ENCODE data around the gene ACSBG1. TPM values are rescaled to one million over a fixed set of nuclear protein-coding genes. Genes with fewer than 3 reads are reported as not detected.

ACSBG1 gene
- total RNA-seq, 1 experiment from 2014 or later: 1.2 TPM

- ChIA-PET POLR2A (ENCODE audit: unreplicated experiment) (interaction anchor here (0.6 kb wide), 1 partner anchor 20 kb away, joined by 18 read pairs; no protein-coding TSS in a partner anchor), CTCF (interaction anchor here (0.6 to 4.0 kb wide), 5 partner anchors 23 to 295 kb away, joined by 3 to 17 read pairs (median 4); partner anchors contain the start of gene SKIC8)
- Histone ChIP-seq H4K20me1 (ENCODE audit: insufficient read depth) (no peaks in the 10 kb centered on the region), H2AFZ (no peak overlapping the region), H3K79me2 (ENCODE audit: low read depth) (no peaks in the 10 kb centered on the region), H3K27me3 (ENCODE audit: insufficient read depth, low read depth) (no peaks in the 10 kb centered on the region), H3K4me3 (no peak overlapping the region), H3K36me3 (ENCODE audit: low read depth) (no peaks in the 10 kb centered on the region), H3K4me1 (replicated peaks; ENCODE audit: insufficient read depth) (0 out of 2 replicates have a peak, but pooled peaks cover 3% of the 10 kb centered on the region), H3K4me2 (no peak overlapping the region), H3F3A (ENCODE audit: insufficient read depth, low read depth) (no peaks in the 10 kb centered on the region), H3K9me3 (ENCODE audit: insufficient read depth, low read depth) (no peaks in the 10 kb centered on the region), H3K9me2 (ENCODE audit: insufficient read depth) (no peaks in the 10 kb centered on the region), H3K27ac (no peak overlapping the region)
- intact Hi-C loops (cut with micrococcal nuclease; ENCODE audit: unreplicated experiment): loop anchor here (2.0 to 10.0 kb wide), 2 partner anchors 185 to 239 kb away; no protein-coding TSS in a partner anchor
- DNase-seq: no peak
- no TSS peak for BruUV-seq (replicated peaks)
- TF ChIP-seq EZH2 (IDR thresholded peaks at IDR 0.05; ENCODE audit: low read depth): no peak
- no peak for TF ChIP-seq CTCF (conservative IDR thresholded peaks at IDR 0.05)
These were observed 5.4 kb upstream of the ACSBG1 start for GRCh38 chr15:78239811-78240210.

GRCh38 chr15:78237146-78237545 lies 2.8 kb upstream of the ACSBG1 start:
- intact Hi-C loops (cut with micrococcal nuclease; ENCODE audit: unreplicated experiment): no loop called here
- ChIA-PET POLR2A (ENCODE audit: unreplicated experiment) (interaction anchor here (0.5 kb wide), 1 partner anchor 31 kb away, joined by 3 read pairs; no protein-coding TSS in a partner anchor), CTCF (interaction anchor here (0.6 kb wide), 1 partner anchor 1135 kb away, joined by 3 read pairs; no protein-coding TSS in a partner anchor)
- H3K27me3 ChIP-seq (ENCODE audit: insufficient read depth, low read depth): no peaks in the 10 kb centered on the region; the same call in 1 of the 2 replicates
- H3K36me3 ChIP-seq (ENCODE audit: low read depth): no peaks in the 10 kb centered on the region
- DNase-seq: no peak
- TF ChIP-seq CTCF (conservative IDR thresholded peaks at IDR 0.05) (no peak), EZH2 (IDR thresholded peaks at IDR 0.05; ENCODE audit: low read depth) (no peak)
- H3K9me2 ChIP-seq (ENCODE audit: insufficient read depth): no peaks in the 10 kb centered on the region
- 0 out of 2 replicates have a peak, but pooled peaks cover 3% of the 10 kb centered on the region for H3K4me1 ChIP-seq (replicated peaks; ENCODE audit: insufficient read depth)
- BruUV-seq (replicated peaks): no TSS peak
- H3F3A ChIP-seq (ENCODE audit: insufficient read depth, low read depth): no peaks in the 10 kb centered on the region
- H3K4me2 ChIP-seq: no peak overlapping the region
- no peaks in the 10 kb centered on the region for H4K20me1 ChIP-seq (ENCODE audit: insufficient read depth)
- no peaks in the 10 kb centered on the region for H3K79me2 ChIP-seq (ENCODE audit: low read depth)
- no peaks in the 10 kb centered on the region for H3K9me3 ChIP-seq (ENCODE audit: insufficient read depth, low read depth)
- H3K4me3 ChIP-seq: no peak overlapping the region
- H2AFZ ChIP-seq: no peak overlapping the region
- no peak overlapping the region for H3K27ac ChIP-seq

- Histone ChIP-seq H3K27me3 (ENCODE audit: insufficient read depth, low read depth) (no peaks in the 10 kb centered on the region; the same call in 1 of the 2 replicates), H3K9me3 (ENCODE audit: insufficient read depth, low read depth) (no peaks in the 10 kb centered on the region), H3K79me2 (ENCODE audit: low read depth) (no peaks in the 10 kb centered on the region), H3K4me3 (no peak overlapping the region), H3K9me2 (ENCODE audit: insufficient read depth) (no peaks in the 10 kb centered on the region), H3F3A (ENCODE audit: insufficient read depth, low read depth) (no peaks in the 10 kb centered on the region; the same call in 1 of the 2 replicates), H2AFZ (no peak overlapping the region), H3K36me3 (ENCODE audit: low read depth) (no peaks in the 10 kb centered on the region), H3K4me1 (replicated peaks; ENCODE audit: insufficient read depth) (0 out of 2 replicates have a peak, but pooled peaks cover 3% of the 10 kb centered on the region), H3K4me2 (no peak overlapping the region), H3K27ac (no peak overlapping the region), H4K20me1 (ENCODE audit: insufficient read depth) (no peaks in the 10 kb centered on the region)
- no peak for DNase-seq
- TF ChIP-seq CTCF (conservative IDR thresholded peaks at IDR 0.05): no peak
- no peak for TF ChIP-seq EZH2 (IDR thresholded peaks at IDR 0.05; ENCODE audit: low read depth)
- intact Hi-C loops (cut with micrococcal nuclease; ENCODE audit: unreplicated experiment): no loop called here
- ChIA-PET POLR2A (ENCODE audit: unreplicated experiment) (no interaction called here), CTCF (no interaction called here)
- no TSS peak for BruUV-seq (replicated peaks)
These were observed 2.1 kb upstream of the ACSBG1 start for GRCh38 chr15:78236491-78236890.

Measured in PC-9 (cell line).